GM19025 (cell line): ENCODE measurements around the gene EPS8L1.
"Not testable (repeated sequence)": the region's sequence is repeated elsewhere in the genome, so short reads cannot be mapped to it uniquely, and the experiment has no call there.

ENCODE experiments used
- ATAC-seq: cut with Tn5 transposase; IDR thresholded peaks from one replicate; pipeline ENCODE4 v1.9.1; 2021; ENCODE audit warnings: mild to moderate bottlenecking, low read depth, moderate library complexity; ENCODE audit not compliant: unreplicated experiment

Gene EPS8L1

GRCh38 chr19:55075371-55075998, at the start of gene EPS8L1:
Gene EPS8L1, plus strand, starts transcription at chr19:55075869. Its CDS starts 576 bp downstream, at chr19:55076445.
- no peak for ATAC-seq

DNA sequence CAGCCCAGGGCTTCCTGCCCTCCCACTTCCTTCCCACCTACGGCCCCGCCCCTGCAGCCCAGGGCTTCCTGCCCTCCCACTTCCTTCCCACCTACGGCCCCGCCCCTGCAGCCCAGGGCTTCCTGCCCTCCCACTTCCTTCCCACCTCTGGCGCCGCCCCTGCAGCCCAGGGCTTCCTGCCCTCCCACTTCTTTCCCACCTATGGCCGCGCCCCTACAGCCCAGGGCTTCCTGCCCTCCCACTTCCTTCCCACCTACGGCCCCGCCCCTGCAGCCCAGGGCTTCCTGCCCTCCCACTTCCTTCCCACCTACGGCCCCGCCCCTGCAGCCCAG, 48.6 kb upstream of the EPS8L1 start:
- ATAC-seq = not testable (repeated sequence)

- ATAC-seq = no peak
Measured at GRCh38 chr19:55027472-55028337, 48.0 kb upstream of the EPS8L1 start.

GRCh38 chr19:55028757-55029156, 46.9 kb upstream of the EPS8L1 start:
- ATAC-seq = no peak

DNA sequence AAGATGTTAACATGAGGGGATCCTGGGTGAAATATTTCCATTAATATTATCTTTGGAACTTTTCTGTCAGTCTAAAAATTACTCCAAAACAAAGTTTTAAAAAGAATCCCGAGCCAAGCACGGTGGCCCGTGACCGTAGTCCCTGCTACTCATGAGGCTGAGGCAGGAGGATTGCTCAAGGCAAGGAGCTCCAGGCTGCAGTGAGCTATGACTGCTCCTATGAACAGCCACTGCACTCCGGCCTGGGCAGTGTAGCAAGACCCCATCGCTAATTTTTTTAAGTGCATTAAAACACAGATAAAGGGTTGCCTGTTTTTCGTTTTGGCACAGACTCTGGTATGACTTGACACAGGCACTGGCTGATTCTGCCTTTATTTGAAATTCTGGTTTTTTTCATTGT, 44.5 kb upstream of the EPS8L1 start:
- ATAC-seq = no peak

- no peak for ATAC-seq
Measured at GRCh38 chr19:55032170-55032800, 43.4 kb upstream of the EPS8L1 start.

DNA sequence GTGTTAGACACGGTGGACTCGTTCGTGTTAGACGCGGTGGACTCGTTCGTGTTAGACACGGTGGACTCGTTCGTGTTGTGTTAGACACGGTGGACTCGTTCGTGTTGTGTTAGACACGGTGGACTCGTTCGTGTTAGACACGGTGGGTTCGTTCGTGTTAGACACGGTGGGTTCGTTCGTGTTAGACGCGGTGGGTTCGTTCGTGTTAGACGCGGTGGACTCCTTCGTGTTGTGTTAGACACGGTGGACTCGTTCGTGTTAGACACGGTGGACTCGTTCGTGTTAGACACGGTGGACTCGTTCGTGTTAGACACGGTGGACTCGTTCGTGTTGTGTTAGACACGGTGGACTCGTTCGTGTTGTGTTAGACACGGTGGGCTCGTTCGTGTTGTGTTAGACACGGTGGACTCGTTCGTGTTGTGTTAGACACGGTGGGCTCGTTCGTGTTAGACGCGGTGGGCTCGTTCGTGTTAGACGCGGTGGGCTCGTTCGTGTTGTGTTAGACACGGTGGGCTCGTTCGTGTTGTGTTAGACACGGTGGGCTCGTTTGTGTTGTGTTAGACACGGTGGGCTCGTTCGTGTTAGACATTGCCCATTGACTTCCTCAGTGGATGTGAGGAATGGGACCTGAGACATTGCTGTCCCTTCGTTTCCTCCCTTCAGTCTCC, 42.6 kb upstream of the EPS8L1 start:
- ATAC-seq = not testable (repeated sequence)

GRCh38 chr19:55034751-55035150, 40.9 kb upstream of the EPS8L1 start:
- no peak for ATAC-seq

- no peak for ATAC-seq
Measured at GRCh38 chr19:55036058-55036457, 39.6 kb upstream of the EPS8L1 start.

DNA sequence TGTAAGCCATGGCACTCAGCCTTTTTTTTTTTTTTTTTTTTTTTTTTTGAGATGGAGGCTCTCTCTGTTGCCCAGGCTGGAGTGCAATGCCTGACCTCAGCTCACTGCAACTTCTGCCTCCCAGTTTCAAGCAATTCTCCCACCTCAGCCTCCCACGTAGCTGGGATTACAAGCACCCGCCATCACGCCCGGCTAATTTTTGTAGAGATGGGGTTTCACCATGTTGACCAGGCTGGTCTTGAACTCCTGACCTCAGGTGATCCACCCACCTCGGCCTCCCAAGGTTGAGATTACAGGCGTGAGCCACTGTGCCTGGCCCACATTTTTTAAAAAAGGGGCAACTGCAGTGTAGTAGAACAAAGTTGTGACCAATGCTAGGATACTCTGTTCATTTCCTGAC, 38.1 kb upstream of the EPS8L1 start:
- ATAC-seq = not testable (repeated sequence)

DNA sequence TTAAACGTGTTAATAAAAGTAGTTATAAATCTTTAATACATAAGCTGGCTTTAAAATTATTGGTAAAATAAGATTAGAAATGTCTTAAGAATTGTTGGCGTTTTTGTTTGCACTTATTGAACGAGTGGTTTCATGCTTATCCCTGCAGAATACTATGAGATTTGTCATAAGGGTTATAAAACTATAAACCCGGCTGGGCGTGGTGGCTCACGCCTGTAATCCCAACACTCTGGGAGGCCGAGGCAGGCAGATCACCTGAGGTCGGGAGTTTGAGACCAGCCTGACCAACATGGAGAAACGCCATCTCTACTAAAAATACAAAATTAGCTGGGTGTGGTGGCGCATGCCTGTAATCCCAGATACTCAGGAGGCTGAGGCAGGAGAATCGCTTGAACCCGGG, 35.0 kb upstream of the EPS8L1 start:
- ATAC-seq = not testable (repeated sequence)

GRCh38 chr19:55041244-55041626, 34.4 kb upstream of the EPS8L1 start:
- no peak for ATAC-seq

GRCh38 chr19:55041627-55042343, 33.9 kb upstream of the EPS8L1 start:
- no peak for ATAC-seq

GRCh38 chr19:55042344-55042678, 33.4 kb upstream of the EPS8L1 start:
- ATAC-seq = no peak

GRCh38 chr19:55042688-55043087, 33.0 kb upstream of the EPS8L1 start:
- no peak for ATAC-seq

- ATAC-seq = no peak
Measured at GRCh38 chr19:55044286-55044685, 31.4 kb upstream of the EPS8L1 start.

GRCh38 chr19:55044771-55045716, 30.6 kb upstream of the EPS8L1 start:
- ATAC-seq = no peak

GRCh38 chr19:55046975-55047622, 28.6 kb upstream of the EPS8L1 start:
- no peak for ATAC-seq

GRCh38 chr19:55047951-55048350, 27.7 kb upstream of the EPS8L1 start:
- ATAC-seq = no peak
